ENCODE measurements around the gene CPNE5.

The CPNE5 gene

GRCh38 chr6:36714511-36714910, 124.7 kb downstream of the CPNE5 start:
- Histone ChIP-seq H3K4me2 (ENCODE audit: low read depth, low read length, poor library complexity, severe bottlenecking) (no peak overlapping the region), H3F3A (ENCODE audit: low read depth) (no peaks in the 10 kb centered on the region), H3K4me3 (ENCODE audit: low read length, poor library complexity, severe bottlenecking) (no peak overlapping the region), H3K9me3 (ENCODE audit: insufficient read depth, low read depth, low read length) (no peaks in the 10 kb centered on the region), H4K20me1 (ENCODE audit: insufficient read depth, low read length, poor library complexity, severe bottlenecking) (peaks cover 5% of the 10 kb centered on the region), H3K9me2 (replicated peaks; ENCODE audit: low read depth, low read length) (no peaks in the 10 kb centered on the region), H3K4me1 (ENCODE audit: insufficient read depth, low read length, poor library complexity, severe bottlenecking) (no peaks in the 10 kb centered on the region), H3K36me3 (ENCODE audit: insufficient read depth, low read length) (peaks cover 72% of the 10 kb centered on the region; the same call in 1 of the 2 replicates), H3K79me2 (ENCODE audit: insufficient read depth, low read length) (no peaks in the 10 kb centered on the region; the same call in 1 of the 2 replicates), H2AFZ (ENCODE audit: low read length) (no peak overlapping the region), H3K9ac (ENCODE audit: low read depth, low read length, poor library complexity, severe bottlenecking) (no peak overlapping the region), H3K27me3 (ENCODE audit: insufficient read depth, low read length, poor library complexity, severe bottlenecking) (no peaks in the 10 kb centered on the region)
- TF ChIP-seq EZH2phosphoT487 (IDR thresholded peaks at IDR 0.05; ENCODE audit: borderline replicate concordance), result no peak
- TF ChIP-seq CTCF (conservative IDR thresholded peaks at IDR 0.05; ENCODE audit: low read length), result no peak

GRCh38 chr6:36713846-36714245, 125.4 kb downstream of the CPNE5 start:
- TF ChIP-seq CTCF (conservative IDR thresholded peaks at IDR 0.05; ENCODE audit: low read length) (no peak), EZH2phosphoT487 (IDR thresholded peaks at IDR 0.05; ENCODE audit: borderline replicate concordance) (no peak)
- no peaks in the 10 kb centered on the region for H3K27me3 ChIP-seq (ENCODE audit: insufficient read depth, low read length, poor library complexity, severe bottlenecking)
- H3K79me2 ChIP-seq (ENCODE audit: insufficient read depth, low read length), result peaks cover 4% of the 10 kb centered on the region; the same call in 1 of the 2 replicates
- no peak overlapping the region for H3K9ac ChIP-seq (ENCODE audit: low read depth, low read length, poor library complexity, severe bottlenecking)
- no peak overlapping the region for H3K4me3 ChIP-seq (ENCODE audit: low read length, poor library complexity, severe bottlenecking)
- peaks cover 70% of the 10 kb centered on the region; the same call in 1 of the 2 replicates for H3K36me3 ChIP-seq (ENCODE audit: insufficient read depth, low read length)
- peaks cover 5% of the 10 kb centered on the region for H4K20me1 ChIP-seq (ENCODE audit: insufficient read depth, low read length, poor library complexity, severe bottlenecking)
- H3K4me1 ChIP-seq (ENCODE audit: insufficient read depth, low read length, poor library complexity, severe bottlenecking), result no peaks in the 10 kb centered on the region
- H3F3A ChIP-seq (ENCODE audit: low read depth), result no peaks in the 10 kb centered on the region
- no peaks in the 10 kb centered on the region for H3K9me2 ChIP-seq (replicated peaks; ENCODE audit: low read depth, low read length)
- no peaks in the 10 kb centered on the region for H3K9me3 ChIP-seq (ENCODE audit: insufficient read depth, low read depth, low read length)
- no peak overlapping the region for H2AFZ ChIP-seq (ENCODE audit: low read length)
- H3K4me2 ChIP-seq (ENCODE audit: low read depth, low read length, poor library complexity, severe bottlenecking), result no peak overlapping the region

GRCh38 chr6:36712816-36713215, 126.4 kb downstream of the CPNE5 start:
- no peaks in the 10 kb centered on the region for H3K27me3 ChIP-seq (ENCODE audit: insufficient read depth, low read length, poor library complexity, severe bottlenecking)
- H3K4me3 ChIP-seq (ENCODE audit: low read length, poor library complexity, severe bottlenecking), result no peak overlapping the region
- H3F3A ChIP-seq (ENCODE audit: low read depth), result no peaks in the 10 kb centered on the region
- peaks cover 5% of the 10 kb centered on the region for H4K20me1 ChIP-seq (ENCODE audit: insufficient read depth, low read length, poor library complexity, severe bottlenecking)
- TF ChIP-seq EZH2phosphoT487 (IDR thresholded peaks at IDR 0.05; ENCODE audit: borderline replicate concordance) (no peak), CTCF (conservative IDR thresholded peaks at IDR 0.05; ENCODE audit: low read length) (no peak)
- H3K4me2 ChIP-seq (ENCODE audit: low read depth, low read length, poor library complexity, severe bottlenecking), result no peak overlapping the region
- no peaks in the 10 kb centered on the region for H3K9me3 ChIP-seq (ENCODE audit: insufficient read depth, low read depth, low read length)
- H3K9me2 ChIP-seq (replicated peaks; ENCODE audit: low read depth, low read length), result no peaks in the 10 kb centered on the region
- peaks cover 65% of the 10 kb centered on the region; the same call in 1 of the 2 replicates for H3K36me3 ChIP-seq (ENCODE audit: insufficient read depth, low read length)
- peaks cover 4% of the 10 kb centered on the region; the same call in 1 of the 2 replicates for H3K79me2 ChIP-seq (ENCODE audit: insufficient read depth, low read length)
- no peak overlapping the region for H2AFZ ChIP-seq (ENCODE audit: low read length)
- no peaks in the 10 kb centered on the region for H3K4me1 ChIP-seq (ENCODE audit: insufficient read depth, low read length, poor library complexity, severe bottlenecking)
- H3K9ac ChIP-seq (ENCODE audit: low read depth, low read length, poor library complexity, severe bottlenecking), result no peak overlapping the region

Data from Loucy (cell line).